GM18909 (cell line): ENCODE data around the gene BTN2A1.
"Not testable (repeated sequence)": the region's sequence is repeated elsewhere in the genome, so short reads cannot be mapped to it uniquely, and the experiment has no call there.

Experiments
- ATAC-seq: cut with Tn5 transposase; IDR thresholded peaks from one replicate; pipeline ENCODE4 v1.9.1; 2021; ENCODE audit warnings: mild to moderate bottlenecking; ENCODE audit not compliant: unreplicated experiment, poor library complexity

BTN2A1 gene

DNA sequence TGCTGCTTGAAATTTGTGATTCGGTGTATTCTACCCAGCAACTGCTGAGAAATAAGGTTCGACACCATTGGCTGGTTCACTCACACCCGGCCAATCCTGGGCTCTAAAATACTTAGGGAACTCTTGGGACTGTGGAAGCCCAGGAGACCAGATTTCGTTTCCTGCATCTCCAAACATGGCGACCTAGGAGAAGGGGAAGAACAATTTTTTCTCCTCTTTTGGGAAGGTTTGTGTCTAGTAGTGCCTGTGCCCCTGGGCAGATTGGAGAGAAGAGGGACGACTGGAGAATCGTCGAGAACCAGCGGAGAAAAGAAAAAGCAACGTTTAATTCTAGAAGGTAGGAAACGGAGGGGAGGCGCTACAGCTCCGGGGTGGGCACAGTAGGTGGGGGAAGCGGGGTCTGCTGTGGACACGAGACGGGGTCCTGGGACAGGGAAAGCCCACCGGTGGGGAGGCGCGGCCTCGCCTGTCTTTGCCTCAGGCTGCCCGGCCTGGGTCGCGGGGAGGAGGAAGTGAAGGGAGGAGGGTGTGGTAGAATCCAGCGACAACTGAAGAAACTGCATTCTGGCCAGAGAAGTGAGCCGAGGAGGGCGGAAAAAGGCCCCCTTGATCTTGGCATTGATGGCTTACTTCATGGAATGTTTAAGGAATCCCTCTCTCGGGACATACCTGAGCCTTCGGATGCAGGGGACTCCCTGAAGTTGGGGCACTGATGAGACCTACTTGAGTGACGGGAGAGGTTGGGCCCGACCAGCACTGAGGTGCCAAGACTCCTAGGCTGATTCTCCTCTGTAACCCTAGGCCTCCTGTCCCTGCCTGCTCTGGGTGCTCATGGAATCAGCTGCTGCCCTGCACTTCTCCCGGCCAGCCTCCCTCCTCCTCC lies at the start of gene BTN2A1:
BTN2A1 (plus strand) TSS at position 150 of the 883 bp plus-strand sequence; CDS start at position 832, 682 bp downstream.
- peak; percentile 93 for ATAC-seq

DNA sequence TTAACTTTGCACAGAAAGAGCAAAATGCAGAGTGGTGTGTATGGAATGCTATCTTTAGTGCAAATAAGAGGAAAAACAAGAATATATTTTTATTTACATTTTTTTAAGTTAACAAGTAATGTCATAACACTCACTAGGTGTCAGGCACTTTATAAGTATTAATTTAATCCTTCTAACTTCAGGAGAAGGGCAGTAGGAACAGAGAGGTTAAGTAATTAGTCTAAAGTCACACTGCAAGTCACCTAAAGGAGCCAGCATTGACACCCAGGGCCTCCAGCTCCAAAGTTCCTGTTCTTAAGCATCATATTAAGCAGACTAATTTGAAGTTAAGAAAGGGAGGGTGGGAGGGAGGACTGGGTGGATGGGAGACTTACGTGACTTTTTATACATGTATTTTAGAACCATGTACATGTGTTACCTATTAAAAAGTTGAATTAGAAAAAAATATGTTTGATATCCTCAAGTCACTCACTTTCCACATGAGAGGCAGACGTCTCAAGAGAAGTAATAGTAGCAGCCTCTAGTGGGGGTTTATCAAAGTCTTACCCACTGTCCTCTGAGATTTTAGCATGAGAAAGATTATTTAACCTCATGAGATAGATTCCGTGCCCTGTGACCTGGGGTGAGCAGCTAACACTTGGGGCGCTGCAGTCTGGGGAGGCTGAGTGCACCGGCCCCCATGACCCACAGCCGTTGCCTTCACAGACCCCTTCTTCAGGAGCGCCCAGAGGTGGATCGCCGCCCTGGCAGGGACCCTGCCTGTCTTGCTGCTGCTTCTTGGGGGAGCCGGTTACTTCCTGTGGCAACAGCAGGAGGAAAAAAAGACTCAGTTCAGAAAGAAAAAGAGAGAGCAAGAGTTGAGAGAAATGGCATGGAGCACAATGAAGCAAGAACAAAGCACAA lies 48.7 kb upstream of the BTN2A1 start:
- no peak for ATAC-seq

DNA sequence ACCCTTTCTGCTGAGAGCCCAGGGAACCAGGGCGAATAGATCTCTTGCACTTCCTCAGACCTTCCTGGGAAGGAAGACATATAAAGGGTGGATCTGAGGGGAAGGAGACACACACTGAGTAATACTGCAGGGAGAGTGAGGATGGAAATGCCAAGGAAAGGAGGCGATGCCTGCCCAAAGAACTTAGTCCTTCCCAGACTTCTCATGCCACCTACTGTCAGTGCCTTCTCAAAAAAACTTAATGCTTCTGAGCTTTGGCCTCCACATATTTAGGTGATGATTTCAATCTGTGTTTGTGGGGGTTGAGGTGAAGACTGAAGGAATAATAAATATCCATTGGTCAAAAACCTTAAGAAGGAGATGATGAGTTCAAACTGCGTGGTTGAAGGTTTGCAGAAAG lies 46.0 kb upstream of the BTN2A1 start:
- no peak for ATAC-seq

DNA sequence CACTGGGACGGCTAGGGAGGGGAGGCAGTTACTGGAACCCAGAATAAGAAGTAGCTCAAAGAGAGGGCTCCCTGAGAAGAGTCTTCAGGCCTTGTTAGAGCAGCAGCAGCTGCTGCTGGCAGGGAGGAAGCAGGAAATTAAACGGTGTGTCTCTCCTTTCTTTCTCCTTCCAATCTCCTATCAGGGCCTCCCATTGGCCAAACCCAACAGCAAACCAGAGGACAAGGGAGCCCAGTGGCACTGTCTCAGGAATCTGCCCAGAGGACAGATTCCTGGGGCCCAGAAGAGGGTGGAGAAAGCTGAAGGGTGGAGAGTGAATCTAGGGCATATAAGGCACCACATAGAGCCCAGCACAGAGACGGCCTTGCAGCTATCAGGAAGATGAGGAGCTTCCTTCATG lies 45.5 kb upstream of the BTN2A1 start:
- no peak for ATAC-seq

DNA sequence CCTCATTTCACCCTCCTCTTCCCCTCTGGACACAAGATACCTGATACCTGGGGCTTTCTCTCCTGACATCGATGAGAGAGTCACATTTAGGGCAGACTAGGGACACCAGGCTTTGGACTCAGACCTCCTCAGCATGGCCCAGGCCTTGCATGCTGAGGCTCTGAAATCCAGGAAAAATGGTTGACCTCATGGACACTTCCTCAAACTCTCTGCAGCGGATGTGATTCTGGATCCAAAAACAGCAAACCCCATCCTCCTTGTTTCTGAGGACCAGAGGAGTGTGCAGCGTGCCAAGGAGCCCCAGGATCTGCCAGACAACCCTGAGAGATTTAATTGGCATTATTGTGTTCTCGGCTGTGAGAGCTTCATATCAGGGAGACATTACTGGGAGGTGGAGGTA lies 44.8 kb upstream of the BTN2A1 start:
- ATAC-seq, result no peak

DNA sequence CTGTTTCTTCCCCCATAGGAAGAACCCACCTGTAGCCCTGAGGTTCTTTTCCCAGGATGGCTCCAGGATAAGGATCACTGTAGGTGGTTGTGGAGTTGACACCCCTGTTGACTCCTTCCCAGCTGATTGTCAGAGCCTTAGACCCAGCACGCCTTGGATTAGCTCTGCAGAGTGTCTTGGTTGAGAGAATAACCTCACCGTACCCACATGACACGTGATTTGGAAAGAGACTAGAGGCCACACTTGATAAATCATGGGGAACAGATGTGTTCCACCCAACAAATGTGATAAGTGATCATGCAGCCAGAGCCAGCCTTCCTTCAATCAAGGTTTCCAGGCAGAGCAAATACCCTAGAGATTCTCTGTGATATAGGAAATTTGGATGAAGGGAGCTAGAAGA lies 43.5 kb upstream of the BTN2A1 start:
- ATAC-seq, result no peak

DNA sequence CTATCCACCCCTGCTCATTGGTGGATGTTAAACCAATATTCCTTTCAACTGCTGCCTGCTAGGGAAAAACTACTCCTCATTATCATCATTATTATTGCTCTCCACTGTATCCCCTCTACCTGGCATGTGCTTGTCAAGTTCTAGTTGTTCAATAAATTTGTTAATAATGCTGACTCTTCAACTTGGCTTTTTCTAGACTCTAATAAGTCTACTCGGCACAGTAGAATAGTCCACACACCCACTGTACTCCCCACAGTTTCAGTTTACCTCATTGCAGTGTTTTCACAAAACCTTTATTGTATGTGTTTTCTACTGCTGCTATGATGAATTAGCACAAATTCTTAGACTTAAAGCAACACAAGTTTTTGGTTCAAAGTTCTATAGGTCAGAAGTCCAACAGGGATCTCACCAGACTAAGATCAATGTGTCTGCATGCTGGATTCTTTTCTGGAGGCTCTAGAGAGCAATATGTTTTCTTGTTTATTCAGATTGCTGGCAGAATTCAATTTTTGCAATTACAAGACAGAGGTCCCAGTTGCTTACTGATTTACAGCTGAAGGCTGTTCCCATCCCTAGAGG lies 42.6 kb upstream of the BTN2A1 start:
- ATAC-seq, result no peak

DNA sequence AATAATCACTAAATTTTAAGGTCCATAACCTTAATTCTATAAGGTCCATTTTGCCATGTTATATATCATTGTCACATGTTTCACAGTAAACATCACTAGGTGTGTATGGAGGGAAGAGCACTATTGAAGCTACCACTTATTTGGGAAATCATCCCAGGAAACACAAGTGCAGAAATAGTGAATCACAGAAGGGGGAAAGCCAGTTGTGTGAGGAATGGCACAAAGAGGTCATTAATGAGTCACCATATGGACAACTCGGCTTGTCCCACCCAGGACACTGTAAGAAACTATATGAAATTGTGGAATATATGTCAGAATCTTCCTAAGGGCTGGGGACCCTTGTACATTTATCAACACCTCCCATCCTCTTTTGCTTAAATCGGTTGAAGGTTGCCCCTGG lies 42.0 kb upstream of the BTN2A1 start:
- ATAC-seq, result no peak

DNA sequence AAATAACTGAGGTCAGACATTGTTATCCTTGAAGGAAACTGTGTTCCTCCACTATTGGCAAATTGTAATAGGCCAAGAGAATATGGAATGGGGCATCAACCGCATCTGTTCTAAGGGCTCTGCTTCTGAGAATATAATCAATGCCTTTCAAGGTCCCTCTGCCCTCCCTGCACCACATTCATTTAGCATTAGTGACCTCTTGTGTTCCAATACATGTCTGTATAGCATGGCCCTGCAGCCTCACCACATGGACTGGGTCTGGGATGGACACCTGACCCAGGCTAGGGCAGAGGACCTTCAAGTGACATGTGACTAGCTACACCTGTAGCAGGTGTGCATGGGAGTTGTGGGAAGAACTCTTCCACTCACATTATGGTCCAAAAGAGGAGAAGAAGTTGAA lies 41.5 kb upstream of the BTN2A1 start:
- no peak for ATAC-seq

DNA sequence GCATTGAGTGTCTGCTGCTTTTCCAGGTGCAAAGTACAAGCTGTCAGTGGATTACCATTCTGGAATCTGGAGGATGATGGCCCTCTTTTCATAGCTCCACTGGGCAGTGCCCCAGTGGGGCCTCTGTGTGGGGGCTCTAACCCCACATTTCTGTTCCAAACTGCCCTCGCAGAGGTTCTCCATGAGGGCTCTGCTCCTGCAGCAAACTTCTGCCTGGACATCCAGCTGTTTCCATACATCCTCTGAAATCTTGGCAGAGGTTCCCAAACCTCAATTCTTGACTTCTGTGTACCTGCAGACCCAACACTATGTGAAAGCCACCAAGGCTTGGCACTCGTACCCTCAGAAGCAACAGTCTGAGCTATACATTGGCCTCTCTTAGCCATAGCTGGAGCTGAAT lies 39.7 kb upstream of the BTN2A1 start:
- ATAC-seq, result not testable (repeated sequence)

DNA sequence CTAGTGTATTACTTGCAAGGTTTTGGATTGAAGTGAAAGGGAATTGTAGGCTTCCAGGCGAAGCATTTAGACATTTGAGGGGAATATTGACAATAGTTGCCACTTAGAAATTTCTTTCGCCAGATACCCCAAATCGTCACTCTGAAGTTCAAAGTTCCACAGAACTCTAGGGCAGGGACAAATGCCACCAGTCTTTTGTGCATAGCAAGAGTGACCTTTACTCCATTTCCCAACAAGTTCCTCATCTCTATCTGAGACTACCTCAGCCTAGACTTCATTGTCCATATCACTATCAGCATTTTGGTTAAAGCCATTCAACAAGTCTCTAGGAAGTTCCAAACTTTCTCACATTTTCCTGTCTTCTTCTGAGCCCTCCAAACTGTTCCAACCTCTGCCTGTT lies 39.0 kb upstream of the BTN2A1 start:
- ATAC-seq, result not testable (repeated sequence)

DNA sequence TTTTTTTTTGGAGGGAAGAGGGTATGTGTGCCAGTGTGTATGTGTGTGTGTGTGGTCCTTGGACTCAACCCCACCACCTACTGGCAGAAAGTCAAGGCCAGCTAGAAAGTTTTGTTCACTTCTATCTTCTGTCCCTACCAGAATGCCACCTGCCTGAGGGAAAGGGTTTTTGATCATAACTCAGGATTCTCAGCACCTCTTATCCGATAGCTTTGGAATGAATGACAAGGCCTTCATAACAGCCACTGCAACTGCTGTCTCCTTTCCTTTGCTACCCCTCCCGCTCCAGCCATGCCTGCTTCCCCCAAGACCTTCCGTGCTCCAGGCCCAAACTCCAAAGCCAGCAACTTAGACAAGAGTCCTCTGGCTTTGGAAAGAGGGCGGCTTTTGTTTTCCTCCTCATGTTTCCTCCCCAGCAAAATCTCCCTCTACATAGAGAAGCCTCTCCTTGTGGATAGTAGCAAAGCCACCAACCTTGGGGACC lies 37.0 kb upstream of the BTN2A1 start:
- no peak for ATAC-seq

DNA sequence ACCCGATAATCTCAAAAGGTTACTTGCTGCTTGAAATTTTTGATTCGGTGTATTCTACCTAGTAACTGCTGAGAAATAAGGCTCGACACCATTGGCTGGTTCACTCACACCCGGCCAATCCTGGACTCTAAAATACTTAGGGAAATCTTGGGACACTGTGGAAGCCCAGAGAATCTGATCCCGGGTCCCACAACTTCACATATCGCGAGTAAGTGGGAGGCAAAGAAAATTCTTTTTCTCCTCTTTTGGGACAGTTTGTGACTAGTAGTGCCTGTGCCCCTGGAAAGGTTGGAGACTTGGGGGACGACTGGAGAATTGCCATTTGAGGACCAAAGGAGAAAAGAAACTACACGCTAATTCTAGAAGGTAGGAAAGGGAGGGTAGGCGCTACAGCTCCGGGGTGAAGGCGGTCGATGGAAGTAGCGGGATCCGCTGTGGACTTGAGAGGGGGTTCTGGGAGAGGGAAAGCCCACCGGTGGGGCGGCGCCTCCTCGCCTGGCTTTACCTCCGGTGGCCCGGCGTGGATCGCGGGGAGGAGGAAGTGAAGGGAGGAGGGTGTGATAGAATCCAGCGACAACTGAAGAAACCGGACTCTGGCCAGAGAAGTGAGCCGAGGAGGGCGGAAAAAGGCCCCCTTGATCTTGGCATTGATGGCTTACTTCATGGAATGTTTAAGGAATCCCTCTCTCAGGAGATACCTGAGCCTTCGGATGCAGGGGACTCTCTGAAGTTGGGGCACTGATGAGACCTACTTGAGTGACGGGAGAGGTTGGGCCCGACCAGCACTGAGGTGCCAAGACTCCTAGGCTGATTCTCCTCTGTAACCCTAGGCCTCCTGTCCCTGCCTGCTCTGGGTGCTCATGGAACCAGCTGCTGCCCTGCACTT lies 36.3 kb upstream of the BTN2A1 start:
- peak; percentile 89 for ATAC-seq

DNA sequence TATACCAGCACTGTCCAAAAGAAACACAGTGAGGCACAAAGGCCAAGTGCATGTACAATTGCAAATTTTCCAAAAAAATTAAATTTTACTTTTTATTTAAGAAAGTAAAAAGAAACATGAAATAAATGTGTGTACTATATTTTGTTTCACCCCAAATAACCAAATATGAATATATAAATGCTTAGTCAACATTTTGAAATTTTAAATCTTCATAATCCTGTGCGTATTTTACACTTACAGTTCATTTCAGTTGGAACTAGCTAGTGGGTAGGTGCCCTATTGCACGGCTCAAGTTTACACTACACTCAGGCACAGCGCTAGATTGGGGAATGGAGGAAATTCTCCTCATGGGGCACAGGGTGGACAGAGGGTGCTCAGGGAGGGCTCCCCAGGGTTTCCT lies 35.4 kb upstream of the BTN2A1 start:
- ATAC-seq, result no peak

DNA sequence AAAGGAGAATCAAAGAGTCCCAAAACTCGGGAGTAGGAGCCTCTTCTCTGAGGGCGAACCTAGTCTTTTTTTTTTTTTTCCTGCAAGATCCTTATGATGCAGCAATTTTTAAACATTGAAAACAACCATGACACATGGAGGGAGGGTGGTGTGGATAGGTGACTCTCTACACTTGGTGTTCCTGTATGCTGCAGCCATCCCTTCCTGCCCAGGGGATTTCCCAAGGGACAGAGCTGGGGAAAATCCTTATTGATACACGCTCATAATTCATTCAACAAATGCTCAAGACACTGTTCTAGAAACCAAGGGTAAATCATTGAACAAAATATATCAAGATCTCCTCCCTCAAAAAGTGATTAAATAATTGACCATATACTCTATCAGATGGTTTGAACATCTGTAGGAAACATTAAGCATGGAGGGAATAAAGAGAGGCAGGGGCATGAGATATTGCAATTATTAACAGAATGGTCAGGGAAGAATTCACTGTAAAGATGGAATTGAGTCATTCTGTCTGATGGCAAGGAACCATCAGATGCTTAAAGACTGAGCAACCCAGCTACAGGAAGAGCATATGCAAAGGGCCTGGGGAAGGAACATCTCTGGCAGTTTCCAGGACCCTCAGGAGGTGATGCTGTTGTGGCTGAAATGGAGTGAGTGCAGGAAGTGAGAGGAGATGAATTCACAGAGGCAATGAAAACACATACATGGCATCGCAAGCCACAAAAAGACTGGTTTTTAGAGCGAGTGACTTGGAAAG lies 30.9 kb upstream of the BTN2A1 start:
- no peak for ATAC-seq

DNA sequence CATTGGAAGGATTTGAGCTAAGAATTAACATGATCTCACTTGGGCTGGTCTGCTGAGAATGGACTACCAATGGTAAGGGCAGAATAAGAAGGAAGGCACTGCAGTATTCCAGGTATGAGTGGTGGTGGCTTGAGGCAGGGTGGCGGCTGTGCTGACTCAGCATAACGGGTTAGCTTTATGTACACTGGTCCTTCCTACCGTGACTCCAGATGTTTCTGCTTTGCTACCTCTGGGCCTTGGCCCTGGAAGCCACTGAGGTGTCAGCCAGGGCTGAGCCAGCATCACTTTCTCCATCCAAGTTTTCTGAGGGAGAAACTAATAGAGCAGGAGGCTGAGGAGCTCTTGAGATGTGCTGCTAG lies 30.3 kb upstream of the BTN2A1 start:
- no peak for ATAC-seq

DNA sequence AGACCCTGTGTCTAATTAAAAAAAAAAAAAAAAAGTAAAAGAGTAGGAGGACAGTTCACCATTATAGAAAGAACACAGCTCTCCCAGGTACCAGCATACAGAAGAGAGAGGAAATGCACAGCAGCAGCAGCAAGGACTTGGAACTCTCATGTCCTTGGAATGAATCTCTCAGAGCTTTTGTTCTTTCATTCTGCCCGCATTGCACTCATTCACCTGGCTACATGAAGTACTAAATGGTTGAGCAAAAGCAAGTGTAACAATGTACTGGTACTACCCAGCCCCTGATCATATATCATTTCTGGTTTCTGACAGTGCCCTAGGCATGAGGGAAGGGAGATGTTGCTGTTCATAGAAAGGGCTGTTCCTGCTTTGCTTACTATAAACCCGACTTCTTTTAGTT lies 29.5 kb upstream of the BTN2A1 start:
- ATAC-seq, result no peak

DNA sequence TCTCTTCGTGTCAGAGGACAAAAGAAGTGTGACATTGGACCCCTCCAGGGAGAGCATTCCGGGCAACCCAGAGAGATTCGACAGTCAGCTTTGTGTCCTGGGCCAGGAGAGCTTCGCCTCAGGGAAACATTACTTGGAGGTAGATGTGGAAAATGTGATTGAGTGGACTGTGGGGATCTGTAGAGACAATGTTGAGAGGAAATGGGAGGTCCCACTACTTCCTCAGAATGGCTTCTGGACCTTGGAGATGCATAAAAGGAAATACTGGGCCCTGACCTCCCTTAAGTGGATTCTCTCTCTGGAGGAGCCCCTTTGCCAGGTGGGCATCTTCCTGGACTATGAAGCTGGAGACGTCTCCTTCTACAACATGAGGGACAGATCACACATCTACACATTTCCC lies 27.0 kb upstream of the BTN2A1 start:
- no peak for ATAC-seq
